ENCODE results near the gene FKBP4.

DNA sequence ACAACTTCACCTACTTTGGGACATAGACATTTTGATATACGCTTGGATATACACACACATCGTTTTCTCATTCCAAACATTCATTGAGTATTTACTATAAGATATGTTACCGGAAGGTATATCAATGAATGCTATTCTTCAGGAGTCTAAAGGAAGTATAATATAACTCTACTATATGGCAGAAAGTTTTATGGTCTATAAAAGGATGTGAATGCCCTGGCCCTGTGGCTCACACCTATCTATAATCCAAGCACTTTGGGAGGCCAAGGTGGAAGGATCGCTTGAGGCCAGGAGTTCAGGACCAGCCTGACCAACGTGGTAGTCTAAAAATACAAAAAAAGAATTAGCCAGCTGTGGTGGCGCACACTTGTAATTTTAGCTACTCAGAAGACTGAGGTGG, 34.5 kb downstream of the FKBP4 start:
- TF ChIP-seq, protein P1, sequence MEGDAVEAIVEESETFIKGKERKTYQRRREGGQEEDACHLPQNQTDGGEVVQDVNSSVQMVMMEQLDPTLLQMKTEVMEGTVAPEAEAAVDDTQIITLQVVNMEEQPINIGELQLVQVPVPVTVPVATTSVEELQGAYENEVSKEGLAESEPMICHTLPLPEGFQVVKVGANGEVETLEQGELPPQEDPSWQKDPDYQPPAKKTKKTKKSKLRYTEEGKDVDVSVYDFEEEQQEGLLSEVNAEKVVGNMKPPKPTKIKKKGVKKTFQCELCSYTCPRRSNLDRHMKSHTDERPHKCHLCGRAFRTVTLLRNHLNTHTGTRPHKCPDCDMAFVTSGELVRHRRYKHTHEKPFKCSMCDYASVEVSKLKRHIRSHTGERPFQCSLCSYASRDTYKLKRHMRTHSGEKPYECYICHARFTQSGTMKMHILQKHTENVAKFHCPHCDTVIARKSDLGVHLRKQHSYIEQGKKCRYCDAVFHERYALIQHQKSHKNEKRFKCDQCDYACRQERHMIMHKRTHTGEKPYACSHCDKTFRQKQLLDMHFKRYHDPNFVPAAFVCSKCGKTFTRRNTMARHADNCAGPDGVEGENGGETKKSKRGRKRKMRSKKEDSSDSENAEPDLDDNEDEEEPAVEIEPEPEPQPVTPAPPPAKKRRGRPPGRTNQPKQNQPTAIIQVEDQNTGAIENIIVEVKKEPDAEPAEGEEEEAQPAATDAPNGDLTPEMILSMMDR (IDR thresholded peaks at IDR 0.05; ENCODE audit: insufficient read depth, low read depth, low read length) = no peak
- TF ChIP-seq EZH2 (IDR thresholded peaks at IDR 0.05; ENCODE audit: insufficient read depth, low read length) = no peak

Data from astrocyte (in vitro differentiated cells and primary cell).